ENCODE results near the gene PLCE1.

The PLCE1 gene

DNA sequence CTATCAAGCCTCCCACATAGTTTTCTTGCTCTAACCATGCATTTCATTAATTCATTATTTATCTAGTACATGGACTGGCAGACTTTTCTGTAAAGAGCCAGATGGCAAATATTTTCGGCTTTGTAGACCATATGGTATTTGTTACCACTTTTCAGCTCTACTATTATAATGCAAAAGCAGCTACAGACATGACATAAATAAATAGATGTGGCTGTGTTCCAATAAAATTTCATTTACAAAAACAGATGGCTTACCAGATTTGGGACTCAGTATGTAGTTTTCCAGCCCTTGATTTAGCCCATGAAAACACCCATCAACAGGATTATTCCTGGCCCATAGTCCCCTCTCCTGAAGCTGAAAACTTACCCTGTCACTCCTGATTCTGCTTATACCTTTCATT is 32.1 kb downstream of the PLCE1 start:
- no peak for DNase-seq

DNA sequence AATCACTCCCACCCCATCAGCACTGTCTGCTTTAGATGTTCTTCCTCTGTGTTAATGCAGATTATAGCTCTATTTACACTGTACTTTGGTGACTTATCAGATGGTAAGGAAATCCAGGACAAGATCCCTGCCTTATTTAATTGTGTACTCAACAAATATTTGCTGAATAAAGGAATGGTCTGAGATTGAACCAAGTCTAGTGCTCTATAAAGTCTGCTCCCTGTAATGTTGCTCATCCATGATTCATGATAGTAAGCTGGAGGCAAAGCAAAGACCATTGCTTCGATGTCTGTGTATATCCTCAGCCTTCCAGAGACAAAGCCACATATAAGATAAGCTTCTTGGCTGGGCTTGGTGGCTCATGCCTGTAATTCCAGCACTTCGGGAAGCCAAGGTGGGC is 33.5 kb downstream of the PLCE1 start:
- no peak for DNase-seq

DNA sequence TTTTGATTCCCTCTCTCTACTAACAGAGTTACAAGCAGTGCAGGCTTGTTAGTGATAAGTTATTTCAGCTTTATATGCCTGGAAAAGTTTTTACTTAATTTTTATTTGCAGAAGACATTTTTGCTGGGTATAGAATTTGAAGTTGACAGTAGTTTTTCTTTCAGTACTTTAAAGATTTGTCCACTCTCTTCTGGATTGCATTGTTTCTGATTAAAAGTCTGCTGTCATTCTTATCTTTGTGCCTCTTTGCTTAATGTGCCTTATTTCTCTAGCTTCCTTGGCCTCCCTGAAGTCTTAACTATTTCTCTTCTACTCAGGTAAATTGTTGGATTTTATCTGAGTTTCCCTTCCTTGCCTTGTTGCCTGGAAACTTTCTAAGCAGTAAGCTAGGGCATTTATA is 36.2 kb downstream of the PLCE1 start:
- no peak for DNase-seq

DNA sequence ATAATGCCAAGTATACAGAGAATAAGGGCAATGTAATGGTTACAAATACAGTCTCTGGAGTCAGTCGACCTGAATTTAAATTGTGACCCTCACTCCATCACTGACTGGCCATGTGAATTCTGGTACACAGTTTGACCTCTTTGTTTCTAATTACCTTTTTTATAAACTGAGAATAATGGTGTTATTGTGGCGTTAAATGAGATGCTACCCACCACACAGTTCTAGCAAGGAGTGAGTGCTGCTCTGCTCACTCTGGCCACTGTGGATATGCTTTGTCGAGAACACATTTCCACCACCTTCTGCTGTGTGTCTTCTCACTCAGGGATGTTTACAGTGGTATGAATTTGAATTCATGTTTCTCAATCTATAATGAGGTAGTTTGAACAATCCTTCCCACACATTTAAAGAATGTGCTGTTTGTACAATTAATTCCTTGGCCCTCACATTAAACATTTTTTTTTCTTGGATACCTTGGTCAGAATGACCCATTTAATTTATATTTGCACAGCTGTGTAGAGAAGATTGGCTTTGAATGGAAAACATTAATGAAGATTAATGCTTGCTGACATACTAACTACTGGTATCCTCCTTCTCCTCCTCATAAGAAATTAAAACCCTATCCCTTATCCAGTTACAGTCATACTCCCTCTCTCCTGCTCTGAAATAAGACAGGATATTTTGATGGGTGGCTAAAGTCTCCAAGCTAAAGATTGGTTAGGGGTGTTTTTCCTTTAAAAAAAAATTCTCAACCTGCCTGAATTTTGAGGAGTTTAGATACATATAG is 42.4 kb downstream of the PLCE1 start:
- DNase-seq, result no peak

DNA sequence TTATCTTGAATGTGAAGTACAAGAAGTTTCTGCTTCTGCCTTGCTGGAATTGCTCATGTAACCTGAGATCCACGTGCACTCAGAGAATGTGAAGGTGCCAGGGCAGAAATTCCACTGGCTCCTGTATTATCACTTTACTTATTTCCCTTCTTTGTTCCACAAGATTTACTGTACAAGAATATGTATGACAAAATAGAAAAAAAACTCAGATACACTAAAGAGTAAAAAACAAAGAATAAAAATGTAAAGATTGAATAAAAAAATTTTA is 43.0 kb downstream of the PLCE1 start:
- DNase-seq, result no peak

DNA sequence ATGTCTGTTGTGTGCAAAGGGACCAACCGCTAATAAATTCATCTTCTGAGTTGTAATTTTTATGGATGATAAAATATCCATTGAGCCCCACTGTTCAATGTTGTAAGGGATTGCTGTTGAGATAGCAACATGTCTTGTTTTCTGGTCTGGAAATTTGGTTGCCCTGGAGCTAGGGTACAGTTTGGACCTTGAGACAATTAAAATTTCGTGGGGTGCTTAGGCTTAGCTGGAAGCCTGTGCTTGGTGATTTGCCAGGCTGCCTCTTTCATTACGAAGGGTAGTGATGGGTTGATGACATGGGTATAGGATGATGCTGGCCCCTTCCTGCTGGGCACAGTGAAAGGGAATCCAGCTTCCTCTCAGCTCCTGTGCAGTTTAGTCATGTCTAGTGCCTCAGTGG is 43.6 kb downstream of the PLCE1 start:
- no peak for DNase-seq

DNA sequence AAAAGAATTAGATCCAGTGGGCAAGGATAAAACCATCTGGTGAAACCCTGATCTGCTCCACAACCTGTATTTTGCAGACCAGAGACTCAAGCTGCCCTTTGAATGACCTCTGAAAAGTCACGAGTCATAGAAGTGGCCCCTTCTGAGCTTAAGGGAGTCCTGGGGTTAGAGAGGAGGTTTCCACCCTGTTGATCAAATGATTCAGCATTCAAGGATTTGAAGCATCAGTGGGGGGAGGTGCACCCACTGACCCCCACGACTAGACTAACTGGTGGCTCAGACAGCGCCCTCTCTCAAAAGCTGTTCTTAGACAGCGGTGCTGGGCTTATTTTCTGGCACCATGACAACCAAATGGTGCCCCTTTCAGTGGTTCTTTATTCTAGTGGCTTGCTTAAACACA is 44.3 kb downstream of the PLCE1 start:
- no peak for DNase-seq

DNA sequence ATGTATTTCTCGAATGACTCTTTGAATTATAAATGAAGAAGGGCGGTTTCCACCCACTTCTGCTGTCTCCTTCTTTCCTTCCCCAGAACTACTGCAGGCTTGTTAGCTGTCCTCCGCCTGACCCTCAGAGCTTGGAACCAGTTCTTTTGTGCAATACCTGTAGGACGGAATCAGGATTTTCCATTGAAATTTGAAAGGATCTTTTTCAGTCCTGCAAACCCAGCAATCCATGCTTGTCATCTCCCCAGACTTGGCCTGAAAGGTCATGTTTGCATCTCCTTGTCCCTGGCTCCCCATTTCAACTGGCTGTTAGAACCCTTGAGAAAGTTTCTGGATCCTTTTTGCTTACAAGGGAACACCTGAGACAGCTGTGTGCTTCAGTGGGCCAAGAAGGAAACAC is 47.5 kb downstream of the PLCE1 start:
- no peak for DNase-seq

DNA sequence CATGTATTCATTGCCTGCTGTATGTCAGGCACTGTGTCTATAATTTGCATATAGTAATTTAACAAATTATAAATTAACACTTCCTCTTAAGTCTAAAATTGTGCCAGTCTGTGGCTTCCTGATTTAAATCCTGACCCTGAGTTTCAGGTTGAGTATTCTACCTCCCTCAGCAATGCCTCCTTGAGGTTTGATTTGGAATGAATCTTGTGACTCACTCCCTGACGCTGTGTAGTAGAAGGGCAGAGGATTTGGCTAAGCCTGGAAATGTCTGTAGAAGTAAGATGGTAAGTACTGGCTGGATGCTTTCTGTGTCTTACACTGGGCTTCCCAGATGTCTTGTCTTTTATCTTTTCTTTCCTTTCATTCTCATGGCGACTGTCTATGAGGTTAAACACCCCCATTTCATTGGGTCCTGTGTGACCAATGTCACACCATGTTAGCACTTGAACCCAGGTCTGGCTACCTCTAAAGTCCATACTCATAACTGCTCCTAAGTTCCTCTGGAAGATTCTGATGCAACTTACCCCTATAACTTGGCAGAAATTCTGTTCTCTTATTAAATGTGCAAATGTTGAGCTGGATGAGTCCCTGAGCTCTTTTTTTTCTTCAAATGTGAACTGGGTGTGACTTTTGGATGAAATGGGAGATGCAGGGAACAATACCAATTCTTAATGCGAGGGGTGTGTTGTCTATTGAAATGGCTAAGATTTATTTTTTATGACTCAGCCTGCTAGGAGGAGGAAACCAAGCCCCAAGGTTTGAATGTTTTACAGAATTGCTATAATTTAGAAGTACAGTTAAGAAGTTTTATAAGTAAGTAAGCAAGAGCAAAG is 48.5 kb downstream of the PLCE1 start:
- DNase-seq, result no peak

DNA sequence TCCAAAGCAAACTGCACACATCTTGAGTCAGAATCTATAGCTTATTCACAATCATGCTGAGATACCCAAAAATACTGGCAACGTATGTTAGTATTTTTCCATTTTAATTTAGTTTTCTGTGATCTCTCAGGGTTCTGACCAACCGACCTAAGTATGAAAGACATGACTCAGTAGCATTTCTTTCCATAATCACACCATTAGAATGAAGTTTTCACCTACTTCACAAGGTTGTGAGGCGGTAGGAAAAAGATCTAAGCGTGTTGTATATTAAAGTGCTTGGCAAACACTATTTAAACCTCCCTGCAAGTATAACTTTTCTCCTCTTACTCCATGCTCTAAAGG is 49.1 kb downstream of the PLCE1 start:
- DNase-seq, result no peak
